Transverse colon (tissue), 4 donors: ENCODE measurements around the gene ABTB2.

ENCODE experiments used
- POLR2AphosphoS5 ChIP-seq, 3 donors: sonication (generic); formaldehyde crosslinking; IDR thresholded peaks; one replicate each; pipeline ENCODE4 v1.6.1; 2016; ENCODE audit warnings: antibody characterized with exemption in 3 of 3
- TF ChIP-seq, protein P1 (sequence below), 5 experiments: fragments of 200-600 bp in 3 of 5; fragments of 450-650 bp in 2 of 5; sonication (generic) in 3 of 5; IDR thresholded peaks; 1 replicate in 2 of 5; 2 replicates in 3 of 5; pipeline ENCODE4 v1.5.1; 2016 to 2017; ENCODE audit warnings: antibody characterized with exemption in 5 of 5, inconsistent platforms in 3 of 5, mild to moderate bottlenecking in 2 of 5, moderate library complexity in 1 of 5

GRCh38 chr11:34233215-34233614 is 124.6 kb downstream of the ABTB2 start:
- TF ChIP-seq, protein P1, sequence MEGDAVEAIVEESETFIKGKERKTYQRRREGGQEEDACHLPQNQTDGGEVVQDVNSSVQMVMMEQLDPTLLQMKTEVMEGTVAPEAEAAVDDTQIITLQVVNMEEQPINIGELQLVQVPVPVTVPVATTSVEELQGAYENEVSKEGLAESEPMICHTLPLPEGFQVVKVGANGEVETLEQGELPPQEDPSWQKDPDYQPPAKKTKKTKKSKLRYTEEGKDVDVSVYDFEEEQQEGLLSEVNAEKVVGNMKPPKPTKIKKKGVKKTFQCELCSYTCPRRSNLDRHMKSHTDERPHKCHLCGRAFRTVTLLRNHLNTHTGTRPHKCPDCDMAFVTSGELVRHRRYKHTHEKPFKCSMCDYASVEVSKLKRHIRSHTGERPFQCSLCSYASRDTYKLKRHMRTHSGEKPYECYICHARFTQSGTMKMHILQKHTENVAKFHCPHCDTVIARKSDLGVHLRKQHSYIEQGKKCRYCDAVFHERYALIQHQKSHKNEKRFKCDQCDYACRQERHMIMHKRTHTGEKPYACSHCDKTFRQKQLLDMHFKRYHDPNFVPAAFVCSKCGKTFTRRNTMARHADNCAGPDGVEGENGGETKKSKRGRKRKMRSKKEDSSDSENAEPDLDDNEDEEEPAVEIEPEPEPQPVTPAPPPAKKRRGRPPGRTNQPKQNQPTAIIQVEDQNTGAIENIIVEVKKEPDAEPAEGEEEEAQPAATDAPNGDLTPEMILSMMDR (IDR thresholded peaks at IDR 0.05) = no peak
- TF ChIP-seq POLR2AphosphoS5 (IDR thresholded peaks at IDR 0.05) = no peak
